NK-92 (cell line): ENCODE data around the gene CNTN1.
"Not testable (repeated sequence)": the region's sequence is repeated elsewhere in the genome, so short reads cannot be mapped to it uniquely, and the experiment has no call there.

Source experiments
- DNase-seq: peaks from one replicate; lab custom pipeline; 2025; ENCODE audit not compliant: unreplicated experiment; lab: John Stamatoyannopoulos, UW

Gene CNTN1

DNA sequence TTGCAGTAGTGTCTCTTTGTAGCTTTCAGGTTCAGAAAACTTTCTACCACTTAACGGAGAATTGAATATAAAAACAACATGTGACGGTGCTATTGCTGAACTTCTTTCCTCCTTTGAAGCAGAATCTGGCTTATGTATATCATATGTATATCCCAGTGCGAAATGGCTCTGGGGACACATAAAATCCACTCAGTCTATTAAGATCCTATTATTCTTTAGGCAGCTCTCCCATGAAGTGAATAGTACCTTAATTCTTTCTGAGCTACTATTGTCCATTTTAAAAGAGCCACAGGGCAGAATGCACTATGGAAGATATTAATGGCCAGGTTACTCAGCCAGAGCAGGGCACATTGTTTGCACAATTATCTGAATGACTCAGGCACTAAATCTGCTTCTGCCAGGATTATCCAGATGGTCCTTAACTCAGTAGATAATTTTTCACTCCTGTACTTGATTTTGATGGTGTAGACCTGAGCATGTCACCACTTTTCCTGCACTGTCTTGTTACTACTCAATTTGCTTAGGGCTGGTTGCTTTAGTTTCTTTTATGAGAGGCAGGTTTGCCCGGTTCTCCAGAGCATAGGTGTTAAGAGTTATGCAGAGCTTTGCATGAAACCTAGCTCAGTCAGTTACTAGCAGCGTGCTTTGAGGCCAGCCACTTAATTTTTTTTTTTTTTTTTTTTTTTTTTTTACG is 5.5 kb downstream of the CNTN1 start:
- no peak for DNase-seq

- DNase-seq: no peak
Measured at GRCh38 chr12:40701756-40702155, 9.5 kb downstream of the CNTN1 start.

GRCh38 chr12:40711121-40711520 is 18.9 kb downstream of the CNTN1 start:
- no peak for DNase-seq

DNA sequence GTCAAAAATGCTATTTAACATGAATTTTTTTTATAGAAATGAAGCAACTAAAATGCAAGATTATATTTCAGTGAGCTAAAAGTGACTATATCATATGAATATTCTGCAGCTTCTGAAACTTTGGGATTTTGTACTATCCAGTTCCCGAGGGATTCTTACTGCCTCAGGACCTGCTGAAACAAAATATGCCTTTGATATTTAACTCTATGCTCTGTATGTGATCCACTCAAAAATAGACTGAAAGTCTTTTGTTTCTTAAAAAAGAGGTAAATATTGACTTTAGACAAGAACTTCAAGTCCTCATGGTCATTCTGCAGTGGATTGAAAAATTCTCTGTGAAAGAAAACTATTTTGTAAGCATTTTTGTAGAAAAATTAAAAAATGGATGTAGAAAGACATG is 22.4 kb downstream of the CNTN1 start:
- DNase-seq: no peak

DNA sequence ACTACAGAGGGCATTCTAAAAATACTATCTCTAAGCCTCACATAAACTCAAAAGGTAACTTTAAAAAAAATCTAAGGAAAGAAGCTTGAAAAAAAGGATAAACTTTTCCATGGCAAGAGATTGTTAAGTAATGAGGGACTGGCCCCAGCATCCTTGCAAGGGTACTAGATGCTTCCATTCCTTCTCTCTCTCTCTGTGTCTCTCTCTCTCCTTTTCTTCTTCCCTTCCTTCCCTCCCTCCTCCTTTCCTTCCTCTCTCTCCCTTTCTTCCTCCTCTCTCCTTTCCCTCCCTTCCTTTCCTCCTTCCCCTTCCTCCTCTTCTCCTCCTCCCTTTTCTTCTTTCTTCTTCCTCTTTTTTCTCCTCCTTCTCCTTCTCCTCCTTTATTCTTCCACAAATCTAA is 23.8 kb downstream of the CNTN1 start:
- no peak for DNase-seq

DNA sequence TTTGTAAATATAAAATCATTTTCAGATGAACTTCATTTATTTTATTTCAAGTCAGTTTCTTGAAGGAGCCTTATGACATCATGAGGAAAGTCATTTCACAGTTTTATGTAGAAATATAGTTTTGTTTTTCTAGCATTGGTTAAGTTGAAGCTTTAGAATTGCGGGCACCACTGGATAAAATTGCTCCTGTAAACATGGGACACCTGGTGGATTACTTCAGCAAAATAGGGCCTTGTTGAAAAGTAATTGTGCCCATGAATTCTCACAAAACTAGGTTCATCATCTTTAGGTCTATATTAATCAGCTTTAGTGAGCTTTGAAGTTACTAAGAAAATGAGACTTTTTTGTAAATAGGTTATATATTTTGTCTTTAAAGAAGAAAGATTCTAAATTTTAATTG is 25.3 kb downstream of the CNTN1 start:
- DNase-seq: no peak

GRCh38 chr12:40718878-40719372 is 26.7 kb downstream of the CNTN1 start:
- no peak for DNase-seq

- no peak for DNase-seq
Measured at GRCh38 chr12:40723001-40723400, 30.8 kb downstream of the CNTN1 start.

DNA sequence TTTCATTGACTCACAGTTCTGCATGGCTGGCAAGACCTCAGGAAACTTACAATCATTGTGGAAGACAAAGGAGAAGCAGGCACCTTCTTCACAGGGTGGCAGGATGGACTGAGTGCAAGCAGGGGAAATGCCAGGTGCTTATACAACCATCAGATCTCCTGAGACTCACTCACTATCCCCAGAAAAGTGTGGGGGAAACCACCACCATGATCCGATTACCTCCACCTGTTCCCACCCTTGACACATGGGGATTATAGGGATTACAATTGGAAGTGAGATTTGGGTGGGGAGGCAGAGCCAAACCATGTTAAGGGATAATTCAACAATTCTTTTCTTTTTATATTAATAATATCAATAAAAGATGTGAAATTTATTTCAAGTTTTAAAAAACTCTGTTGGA is 34.1 kb downstream of the CNTN1 start:
- DNase-seq: no peak

GRCh38 chr12:40727774-40728483 is 35.7 kb downstream of the CNTN1 start:
- DNase-seq: no peak

DNA sequence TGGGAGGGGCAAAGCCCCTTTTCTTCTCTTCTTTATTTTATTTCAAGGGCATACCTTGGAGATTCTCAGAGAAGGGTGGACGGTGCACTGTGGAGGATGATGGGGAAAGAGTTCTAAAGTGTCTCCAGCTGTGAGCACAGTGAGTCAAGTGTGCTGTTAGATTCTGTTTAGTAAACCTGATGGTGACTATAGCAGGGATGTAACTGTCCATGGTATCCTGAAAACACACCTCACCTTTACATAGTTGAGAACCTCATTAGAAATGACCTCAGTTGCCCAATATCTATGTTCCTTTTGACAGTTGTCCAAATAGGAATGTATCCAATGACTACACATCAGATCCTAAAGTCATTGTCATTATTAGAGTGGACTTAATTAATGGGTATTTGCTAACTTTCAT is 38.0 kb downstream of the CNTN1 start:
- DNase-seq: no peak

DNA sequence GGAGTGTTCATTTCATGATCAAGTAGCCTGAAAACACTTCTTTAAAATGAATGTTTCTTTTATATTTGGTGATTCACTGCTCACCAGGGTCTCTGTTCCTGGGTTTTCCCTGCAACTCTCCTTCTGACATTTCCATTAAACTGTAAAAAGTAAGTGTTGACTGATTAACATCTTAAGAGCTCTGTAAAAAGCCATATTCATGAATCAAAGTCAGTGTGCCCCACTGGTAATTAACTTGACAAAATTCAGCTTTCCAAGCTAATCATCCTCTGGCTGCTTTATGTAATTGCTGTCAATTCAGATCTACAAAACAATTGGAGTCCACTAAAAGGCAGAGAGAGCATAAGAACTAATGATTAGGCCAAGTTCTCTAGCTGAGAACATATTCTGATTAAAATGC is 41.6 kb downstream of the CNTN1 start:
- DNase-seq: no peak

DNA sequence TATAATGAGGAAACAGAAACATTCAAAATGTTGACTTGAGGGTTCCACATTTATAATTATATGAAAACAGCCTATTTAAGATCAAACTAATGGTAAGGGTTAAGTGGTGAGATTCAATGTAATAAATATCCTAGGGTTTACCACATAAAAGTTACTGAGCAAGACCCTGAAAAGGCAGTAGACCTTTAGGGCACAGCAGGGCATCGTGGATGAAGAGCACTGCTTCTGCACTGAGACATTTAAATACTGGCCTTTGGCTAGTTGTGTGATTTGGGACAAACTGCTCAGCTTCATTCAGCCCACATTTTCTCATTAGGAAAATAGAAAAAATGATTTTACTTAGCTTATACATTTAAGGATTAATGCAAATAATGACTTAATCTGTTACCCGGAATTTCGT is 42.0 kb downstream of the CNTN1 start:
- no peak for DNase-seq

- no peak for DNase-seq
Measured at GRCh38 chr12:40735551-40736230, 43.5 kb downstream of the CNTN1 start.

DNA sequence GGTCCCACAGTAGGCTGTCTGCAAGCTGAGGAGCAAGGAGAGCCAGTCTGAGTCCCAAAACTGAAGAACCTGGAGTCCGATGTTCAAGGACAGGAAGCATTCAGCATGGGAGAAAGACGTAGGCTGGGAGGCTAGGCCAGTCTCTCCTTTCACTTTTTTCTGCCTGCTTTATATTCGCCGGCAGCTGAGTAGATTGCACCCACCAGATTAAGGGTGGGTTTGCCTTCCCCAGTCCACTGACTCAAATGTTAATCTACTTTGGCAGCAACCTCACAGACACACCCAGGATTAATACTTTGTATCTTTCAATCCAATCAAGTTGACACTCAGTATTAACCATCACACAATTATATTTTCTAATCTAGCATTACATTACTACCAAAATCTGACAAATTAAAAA is 45.2 kb downstream of the CNTN1 start:
- DNase-seq: not testable (repeated sequence)

DNA sequence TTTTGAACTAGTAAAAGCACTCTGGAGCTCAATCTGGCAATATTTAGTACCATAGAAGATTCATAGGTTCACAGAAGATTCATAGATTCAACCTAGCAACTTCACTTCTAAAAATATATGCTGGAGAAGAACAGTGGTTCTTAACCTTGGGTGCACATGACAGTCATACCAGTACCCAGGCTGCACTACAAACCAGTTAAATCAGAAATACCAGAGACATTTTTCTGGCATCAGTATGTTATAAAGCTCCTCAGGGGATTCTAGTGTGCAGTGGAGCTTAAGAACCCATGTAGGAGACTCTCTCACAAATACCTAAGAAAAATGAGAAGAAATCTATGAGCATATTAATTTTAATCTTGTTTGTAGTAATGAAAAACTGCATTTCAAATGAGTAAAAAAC is 46.6 kb downstream of the CNTN1 start:
- no peak for DNase-seq

- DNase-seq: no peak
Measured at GRCh38 chr12:40742041-40742440, 49.8 kb downstream of the CNTN1 start.

- no peak for DNase-seq
Measured at GRCh38 chr12:40745386-40745785, 53.1 kb downstream of the CNTN1 start.

- DNase-seq: no peak
Measured at GRCh38 chr12:40749863-40750262, 57.6 kb downstream of the CNTN1 start.

GRCh38 chr12:40752011-40752410 is 59.8 kb downstream of the CNTN1 start:
- no peak for DNase-seq

DNA sequence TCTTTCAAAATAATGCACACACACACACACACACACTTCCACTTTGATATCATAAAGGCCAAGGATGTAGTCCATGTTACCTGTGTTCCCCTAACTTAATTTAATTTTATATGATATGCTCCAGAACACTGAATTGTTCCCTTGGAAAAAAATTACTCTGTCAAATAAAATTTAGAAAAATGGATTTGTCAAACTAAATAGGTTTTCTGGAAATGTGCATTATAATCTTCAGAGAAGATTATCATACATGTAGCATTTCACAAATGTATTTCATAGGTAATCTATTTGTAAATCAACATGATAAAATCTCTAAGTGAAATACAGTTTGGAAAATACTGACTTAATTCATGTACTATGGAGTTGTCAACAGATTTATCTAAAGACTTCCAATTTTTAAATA is 68.6 kb downstream of the CNTN1 start:
- no peak for DNase-seq

DNA sequence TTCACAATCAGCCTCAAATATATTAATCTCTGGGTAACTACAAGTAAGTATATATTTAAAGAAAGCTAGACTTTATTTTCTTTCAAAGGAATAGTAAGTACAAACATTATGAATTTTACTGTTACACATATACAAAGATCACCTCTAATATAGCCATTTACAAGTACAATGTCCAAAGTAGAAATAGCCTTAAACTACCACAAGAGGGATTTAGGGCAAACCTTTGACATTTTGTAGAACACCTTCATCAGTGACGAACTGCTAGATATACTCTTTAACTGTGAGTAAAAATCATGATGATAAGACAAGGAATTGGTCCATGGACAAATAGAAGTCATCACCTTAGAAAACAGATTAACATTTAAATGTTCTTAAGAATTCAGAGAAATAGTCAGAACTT is 69.8 kb downstream of the CNTN1 start:
- DNase-seq: no peak
